Measurements from ENCODE around the gene DNM3.

DNM3 gene

GRCh38 chr1:171833091-171833825 is 8.0 kb upstream of the DNM3 start:
- no peaks in the 10 kb centered on the region for H3K9me3 ChIP-seq (ENCODE audit: insufficient read depth, low read length)
- H3K4me2 ChIP-seq (ENCODE audit: low read depth, low read length, poor library complexity, severe bottlenecking): no peak overlapping the region
- no peaks in the 10 kb centered on the region for H4K20me1 ChIP-seq (ENCODE audit: low read depth, low read length)
- no peaks in the 10 kb centered on the region for H3K9me2 ChIP-seq (replicated peaks; ENCODE audit: insufficient read depth, low read length)
- H3K9ac ChIP-seq (ENCODE audit: low read length): no peak overlapping the region
- H3K36me3 ChIP-seq (ENCODE audit: low read length): no peaks in the 10 kb centered on the region
- no peaks in the 10 kb centered on the region for H3F3A ChIP-seq (ENCODE audit: insufficient read depth)
- H3K4me3 ChIP-seq (ENCODE audit: insufficient read depth, low read length, poor library complexity, severe bottlenecking): no peak overlapping the region
- no peak overlapping the region for H3K27ac ChIP-seq (ENCODE audit: low read depth, low read length)
- H2AFZ ChIP-seq (ENCODE audit: low read depth, low read length, severe bottlenecking): no peak overlapping the region
- TF ChIP-seq CTCF (IDR thresholded peaks at IDR 0.05; ENCODE audit: insufficient read depth, low read length, poor library complexity, severe bottlenecking): no peak
- TF ChIP-seq EZH2phosphoT487 (conservative IDR thresholded peaks at IDR 0.05; ENCODE audit: low read length): no peak
- H3K79me2 ChIP-seq (ENCODE audit: insufficient read depth, low read length): no peaks in the 10 kb centered on the region
- no peaks in the 10 kb centered on the region for H3K27me3 ChIP-seq (ENCODE audit: low read length)

GRCh38 chr1:171834821-171835220 is 6.5 kb upstream of the DNM3 start:
- Histone ChIP-seq H3K9me3 (ENCODE audit: insufficient read depth, low read length) (no peaks in the 10 kb centered on the region), H4K20me1 (ENCODE audit: low read depth, low read length) (no peaks in the 10 kb centered on the region), H3K4me3 (ENCODE audit: insufficient read depth, low read length, poor library complexity, severe bottlenecking) (no peak overlapping the region), H3K9ac (ENCODE audit: low read length) (no peak overlapping the region), H3K4me2 (ENCODE audit: low read depth, low read length, poor library complexity, severe bottlenecking) (no peak overlapping the region), H3F3A (ENCODE audit: insufficient read depth) (no peaks in the 10 kb centered on the region), H3K27ac (ENCODE audit: low read depth, low read length) (no peak overlapping the region), H3K9me2 (replicated peaks; ENCODE audit: insufficient read depth, low read length) (no peaks in the 10 kb centered on the region), H3K27me3 (ENCODE audit: low read length) (no peaks in the 10 kb centered on the region), H2AFZ (ENCODE audit: low read depth, low read length, severe bottlenecking) (no peak overlapping the region), H3K79me2 (ENCODE audit: insufficient read depth, low read length) (no peaks in the 10 kb centered on the region), H3K36me3 (ENCODE audit: low read length) (no peaks in the 10 kb centered on the region)
- no peak for TF ChIP-seq EZH2phosphoT487 (conservative IDR thresholded peaks at IDR 0.05; ENCODE audit: low read length)
- TF ChIP-seq CTCF (IDR thresholded peaks at IDR 0.05; ENCODE audit: insufficient read depth, low read length, poor library complexity, severe bottlenecking): no peak

- Histone ChIP-seq H3K27ac (ENCODE audit: low read depth, low read length) (no peak overlapping the region), H3K9ac (ENCODE audit: low read length) (no peak overlapping the region), H3K9me3 (ENCODE audit: insufficient read depth, low read length) (no peaks in the 10 kb centered on the region), H3K79me2 (ENCODE audit: insufficient read depth, low read length) (no peaks in the 10 kb centered on the region), H2AFZ (ENCODE audit: low read depth, low read length, severe bottlenecking) (no peak overlapping the region), H3K36me3 (ENCODE audit: low read length) (no peaks in the 10 kb centered on the region), H3K4me2 (ENCODE audit: low read depth, low read length, poor library complexity, severe bottlenecking) (no peak overlapping the region), H4K20me1 (ENCODE audit: low read depth, low read length) (no peaks in the 10 kb centered on the region), H3F3A (ENCODE audit: insufficient read depth) (no peaks in the 10 kb centered on the region), H3K9me2 (replicated peaks; ENCODE audit: insufficient read depth, low read length) (no peaks in the 10 kb centered on the region), H3K27me3 (ENCODE audit: low read length) (no peaks in the 10 kb centered on the region), H3K4me3 (ENCODE audit: insufficient read depth, low read length, poor library complexity, severe bottlenecking) (no peak overlapping the region)
- TF ChIP-seq CTCF (IDR thresholded peaks at IDR 0.05; ENCODE audit: insufficient read depth, low read length, poor library complexity, severe bottlenecking) (no peak), EZH2phosphoT487 (conservative IDR thresholded peaks at IDR 0.05; ENCODE audit: low read length) (no peak)
These were observed 5.4 kb upstream of the DNM3 start for GRCh38 chr1:171835891-171836290.
